Adrenal gland (tissue), 5 donors: ENCODE results near the gene TDRD7.

Experiments
- POLR2A ChIP-seq, 2 donors: fragments of 450-650 bp; IDR thresholded peaks; one replicate each; pipeline ENCODE4 v1.6.1; 2017; ENCODE audit warnings: antibody characterized with exemption in 2 of 2, mild to moderate bottlenecking in 2 of 2, moderate library complexity in 1 of 2
- TF ChIP-seq, protein P1 (sequence below), 6 experiments: fragments of 450-650 bp in 4 of 6; fragments of 200-600 bp in 2 of 6; sonication (generic) in 1 of 6; IDR thresholded peaks; 1 replicate in 5 of 6; 2 replicates in 1 of 6; pipeline versions ENCODE4 v1.5.1 to v1.8.0; 2016 to 2021; ENCODE audit warnings: antibody characterized with exemption in 6 of 6, mild to moderate bottlenecking in 2 of 6, moderate library complexity in 1 of 6
- donor health status: DM: no; HTN: no; CAD: no.

DNA sequence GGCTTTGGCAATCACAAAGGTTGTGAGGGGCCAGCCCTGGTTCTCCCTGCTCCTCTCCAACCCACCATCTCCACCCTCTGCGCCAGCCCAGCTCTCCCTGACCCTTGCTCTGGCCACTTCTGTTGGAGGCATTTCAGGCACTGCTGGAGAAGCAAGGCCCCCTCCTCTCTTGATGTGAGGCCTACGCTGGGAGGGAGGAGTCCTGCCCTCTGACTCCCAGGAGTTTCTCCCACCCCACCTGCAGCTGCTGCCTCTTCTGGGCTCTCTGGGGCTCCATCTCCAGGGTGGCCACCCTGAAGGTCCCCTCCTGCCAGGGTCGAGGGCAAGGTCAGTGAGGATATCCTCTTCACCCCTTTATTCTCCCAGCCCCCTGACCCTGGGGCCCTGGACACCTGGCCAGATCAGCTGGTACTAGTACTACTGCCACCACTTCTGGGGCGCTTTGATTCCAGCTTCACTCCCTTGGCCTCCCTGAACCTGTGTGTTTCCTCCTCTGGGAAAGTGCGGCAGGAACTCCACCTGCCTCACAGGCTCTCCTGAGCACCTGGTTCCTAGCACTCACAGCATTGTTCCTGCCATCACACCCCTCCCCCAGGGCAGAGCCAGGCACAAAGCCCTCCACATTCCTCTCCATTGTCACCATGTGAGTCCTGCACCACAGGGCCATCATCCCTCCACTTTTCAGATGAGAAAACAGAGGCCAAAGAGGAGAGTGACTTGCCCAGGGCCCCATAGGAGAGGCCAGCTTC is 23.8 kb upstream of the TDRD7 start:
- TF ChIP-seq, protein P1, sequence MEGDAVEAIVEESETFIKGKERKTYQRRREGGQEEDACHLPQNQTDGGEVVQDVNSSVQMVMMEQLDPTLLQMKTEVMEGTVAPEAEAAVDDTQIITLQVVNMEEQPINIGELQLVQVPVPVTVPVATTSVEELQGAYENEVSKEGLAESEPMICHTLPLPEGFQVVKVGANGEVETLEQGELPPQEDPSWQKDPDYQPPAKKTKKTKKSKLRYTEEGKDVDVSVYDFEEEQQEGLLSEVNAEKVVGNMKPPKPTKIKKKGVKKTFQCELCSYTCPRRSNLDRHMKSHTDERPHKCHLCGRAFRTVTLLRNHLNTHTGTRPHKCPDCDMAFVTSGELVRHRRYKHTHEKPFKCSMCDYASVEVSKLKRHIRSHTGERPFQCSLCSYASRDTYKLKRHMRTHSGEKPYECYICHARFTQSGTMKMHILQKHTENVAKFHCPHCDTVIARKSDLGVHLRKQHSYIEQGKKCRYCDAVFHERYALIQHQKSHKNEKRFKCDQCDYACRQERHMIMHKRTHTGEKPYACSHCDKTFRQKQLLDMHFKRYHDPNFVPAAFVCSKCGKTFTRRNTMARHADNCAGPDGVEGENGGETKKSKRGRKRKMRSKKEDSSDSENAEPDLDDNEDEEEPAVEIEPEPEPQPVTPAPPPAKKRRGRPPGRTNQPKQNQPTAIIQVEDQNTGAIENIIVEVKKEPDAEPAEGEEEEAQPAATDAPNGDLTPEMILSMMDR (IDR thresholded peaks at IDR 0.05), result no peak
- no peak for TF ChIP-seq POLR2A (IDR thresholded peaks at IDR 0.05)
